GM10847 (cell line): ENCODE data around the gene SH2D4B.

Source experiments
- POLR2A ChIP-seq: IDR thresholded peaks from 2 replicates; pipeline ENCODE4 v1.6.1; 2011; ENCODE audit not compliant: insufficient read length; ENCODE audit errors: extremely low read depth

Gene SH2D4B

DNA sequence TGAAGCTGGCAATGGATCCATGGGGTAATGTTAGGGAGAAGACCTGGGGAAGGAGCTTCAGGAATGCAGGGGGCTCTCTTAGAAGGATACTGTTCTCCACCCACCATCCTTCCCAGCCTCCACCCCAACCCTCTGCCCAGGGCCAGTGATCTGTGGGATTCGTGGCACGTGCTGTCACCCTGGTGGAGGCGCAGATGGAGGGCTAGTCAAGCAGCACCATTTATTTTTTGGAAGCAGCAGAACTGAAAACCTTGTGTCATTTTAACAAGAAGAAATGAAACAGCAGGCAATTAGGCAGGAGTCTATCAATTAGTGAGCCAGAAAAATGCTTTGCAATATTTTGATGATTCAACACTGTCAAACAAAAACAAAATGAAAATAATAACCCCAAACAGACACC is 155.9 kb downstream of the SH2D4B start:
- no peak for TF ChIP-seq POLR2A

DNA sequence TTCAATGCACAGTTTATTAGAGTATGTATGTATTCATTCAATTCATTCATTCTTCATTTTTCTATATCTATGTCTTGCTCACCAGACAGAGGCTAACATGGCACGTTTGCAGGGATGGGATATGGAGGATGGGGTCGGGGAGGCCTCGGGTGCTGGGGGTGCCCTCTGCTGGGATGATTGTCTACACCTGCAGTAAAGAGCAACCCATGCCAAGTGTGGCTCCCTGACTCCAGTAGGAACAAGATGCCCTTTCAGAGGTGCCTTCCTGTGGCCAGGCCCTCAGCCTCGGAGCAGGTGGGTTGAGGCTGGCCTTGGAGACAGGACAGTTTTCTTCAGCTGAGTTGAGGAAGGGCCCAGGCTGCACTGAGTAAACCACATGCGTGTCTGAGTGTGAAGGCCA is 157.2 kb downstream of the SH2D4B start:
- no peak for TF ChIP-seq POLR2A
